AG04450 (cell line): Measurements from ENCODE around the gene CYS1. TPM values are rescaled to one million over a fixed set of nuclear protein-coding genes. Genes with fewer than 3 reads are reported as not detected.

ENCODE experiments used
- CTCF ChIA-PET: fragments of 300-600, 350-600 bp; formaldehyde crosslinking; extraction: SDS; loops from one replicate; lab custom pipeline; 2022; ENCODE audit warnings: antibody characterized with exemption, inconsistent platforms; lab: Charles Lee
- POLR2A ChIA-PET: fragments of 350-600 bp; formaldehyde crosslinking; extraction: SDS; loops from one replicate; lab custom pipeline; 2021; ENCODE audit warnings: antibody characterized with exemption, inconsistent platforms; lab: Yijun Ruan, JAX
- DNase-seq: peaks from one replicate; pipeline ENCODE4 v3.0.0-alpha.2; 2011; ENCODE audit warnings: low read depth, low spot score
- H3K27ac ChIP-seq: one replicate; pipeline ENCODE4 v1.5.1; 2012; ENCODE audit warnings: low read depth, low read length, control low read depth
- H3K27me3 ChIP-seq: one replicate; pipeline ENCODE4 v1.6.0; 2012; ENCODE audit warnings: low read length; ENCODE audit not compliant: control insufficient read depth, insufficient read depth
- H3K4me3 ChIP-seq: 2 replicates; pipeline ENCODE4 v1.5.1; 2011; ENCODE audit warnings: mild to moderate bottlenecking, low read depth, low read length, control low read depth
- H3K9me3 ChIP-seq: 2 replicates; pipeline ENCODE4 v1.5.1; 2012; ENCODE audit warnings: low read length; ENCODE audit not compliant: control insufficient read depth, insufficient read depth
- polyA plus RNA-seq: library from polyadenylated mRNA; depleted of rRNA; stranded (reverse); fragments of >200 nt; gene quantifications from 2 replicates; pipeline ENCODE4 v1.2.3, GENCODE V29; 2011
- TF ChIP-seq, protein P1 (sequence below): IDR thresholded peaks from 2 replicates; pipeline ENCODE4 v1.5.1; 2011; ENCODE audit warnings: low read depth, low read length, control low read depth, inconsistent platforms

The CYS1 gene
- polyA plus RNA-seq, 1 experiment: 0.12 TPM

DNA sequence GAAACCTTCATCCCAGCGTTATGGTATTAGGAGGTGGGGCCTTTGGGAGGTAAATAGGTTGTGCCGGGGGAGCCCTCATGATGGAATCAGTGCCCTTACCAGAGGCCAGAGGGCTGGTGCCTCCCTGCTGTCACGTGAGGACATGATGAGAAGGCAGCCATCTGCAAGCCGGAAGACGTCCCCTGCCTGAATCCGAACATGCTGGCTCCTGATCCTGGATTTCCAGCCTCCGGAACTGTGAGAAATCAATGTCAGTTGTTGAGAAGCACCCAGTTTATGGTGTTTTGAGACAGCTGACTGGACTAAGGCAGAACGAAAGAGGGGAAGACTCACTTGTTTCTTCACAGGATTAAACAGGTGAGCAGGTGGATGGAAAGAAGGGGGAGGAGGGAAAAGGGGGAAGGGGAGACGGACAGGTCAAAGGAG is 49.9 kb downstream of the CYS1 start:
- no peaks in the 10 kb centered on the region; the same call in none of the 2 replicates for H3K9me3 ChIP-seq
- ChIA-PET POLR2A (no interaction called here), CTCF (interaction anchor here (0.6 kb wide), 1 partner anchor 44 kb away, joined by 3 read pairs; no protein-coding TSS in a partner anchor)
- H3K4me3 ChIP-seq: no peak overlapping the region
- TF ChIP-seq, protein P1, sequence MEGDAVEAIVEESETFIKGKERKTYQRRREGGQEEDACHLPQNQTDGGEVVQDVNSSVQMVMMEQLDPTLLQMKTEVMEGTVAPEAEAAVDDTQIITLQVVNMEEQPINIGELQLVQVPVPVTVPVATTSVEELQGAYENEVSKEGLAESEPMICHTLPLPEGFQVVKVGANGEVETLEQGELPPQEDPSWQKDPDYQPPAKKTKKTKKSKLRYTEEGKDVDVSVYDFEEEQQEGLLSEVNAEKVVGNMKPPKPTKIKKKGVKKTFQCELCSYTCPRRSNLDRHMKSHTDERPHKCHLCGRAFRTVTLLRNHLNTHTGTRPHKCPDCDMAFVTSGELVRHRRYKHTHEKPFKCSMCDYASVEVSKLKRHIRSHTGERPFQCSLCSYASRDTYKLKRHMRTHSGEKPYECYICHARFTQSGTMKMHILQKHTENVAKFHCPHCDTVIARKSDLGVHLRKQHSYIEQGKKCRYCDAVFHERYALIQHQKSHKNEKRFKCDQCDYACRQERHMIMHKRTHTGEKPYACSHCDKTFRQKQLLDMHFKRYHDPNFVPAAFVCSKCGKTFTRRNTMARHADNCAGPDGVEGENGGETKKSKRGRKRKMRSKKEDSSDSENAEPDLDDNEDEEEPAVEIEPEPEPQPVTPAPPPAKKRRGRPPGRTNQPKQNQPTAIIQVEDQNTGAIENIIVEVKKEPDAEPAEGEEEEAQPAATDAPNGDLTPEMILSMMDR: no peak
- no peaks in the 10 kb centered on the region for H3K27me3 ChIP-seq
- DNase-seq: no peak
- no peak overlapping the region for H3K27ac ChIP-seq

- no peak overlapping the region for H3K4me3 ChIP-seq
- TF ChIP-seq, protein P1: no peak
- H3K9me3 ChIP-seq: no peaks in the 10 kb centered on the region; the same call in none of the 2 replicates
- CTCF ChIA-PET: interaction anchor here (0.6 kb wide), 1 partner anchor 44 kb away, joined by 3 read pairs; no protein-coding TSS in a partner anchor
- no peak overlapping the region for H3K27ac ChIP-seq
- DNase-seq: no peak
- no peaks in the 10 kb centered on the region for H3K27me3 ChIP-seq
- POLR2A ChIA-PET: no interaction called here
These were observed 50.4 kb downstream of the CYS1 start for GRCh38 chr2:10029875-10030223.

DNA sequence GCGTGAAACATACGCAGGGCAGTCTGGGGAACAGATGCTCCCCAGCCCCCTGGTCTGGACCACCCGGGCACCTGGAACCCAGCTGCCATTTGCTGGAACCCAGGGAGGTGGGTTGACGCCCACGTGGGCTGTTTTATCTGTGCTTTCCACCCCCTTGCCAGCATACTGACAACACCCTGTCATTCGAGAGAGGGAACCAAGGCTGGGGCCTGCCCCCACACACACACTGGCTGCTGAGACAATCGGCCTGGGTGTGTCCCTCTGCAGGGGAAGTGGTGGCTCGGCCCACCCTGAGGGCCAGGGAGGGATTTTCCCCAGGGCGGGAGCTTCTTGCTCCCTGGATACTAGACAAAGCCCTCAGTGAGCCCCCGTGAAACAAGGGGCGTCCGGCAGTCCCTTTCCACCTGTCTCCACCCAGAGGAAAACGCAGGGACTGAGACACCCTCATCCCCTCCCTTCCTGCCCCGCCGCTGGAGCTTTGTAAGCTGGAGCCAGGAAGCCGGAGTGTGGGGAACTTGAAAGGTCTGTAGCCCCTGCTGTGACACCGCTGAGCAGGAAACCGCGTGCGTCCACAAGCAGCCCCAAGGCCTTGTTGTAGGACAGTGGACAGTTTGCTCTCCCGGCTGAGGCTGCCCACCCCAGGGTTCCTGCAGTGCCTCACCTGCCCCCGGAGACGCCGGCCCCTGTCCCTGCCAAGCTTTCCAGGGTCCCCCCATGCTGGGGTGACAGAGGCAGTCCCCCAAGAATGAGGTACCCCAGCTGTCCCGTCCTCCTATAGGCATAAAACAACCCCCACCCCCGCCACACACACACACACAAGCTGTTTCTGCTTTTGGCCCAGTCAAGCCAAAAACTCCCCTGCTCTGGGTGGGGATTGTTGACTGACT is 51.0 kb downstream of the CYS1 start:
- no peaks in the 10 kb centered on the region; the same call in none of the 2 replicates for H3K9me3 ChIP-seq
- TF ChIP-seq, protein P1: no peak
- CTCF ChIA-PET: interaction anchor here (0.5 to 0.6 kb wide), 2 partner anchors 13 to 649 kb away, joined by 3 read pairs; no protein-coding TSS in a partner anchor
- POLR2A ChIA-PET: no interaction called here
- no peaks in the 10 kb centered on the region for H3K27me3 ChIP-seq
- no peak overlapping the region for H3K4me3 ChIP-seq
- no peak overlapping the region for H3K27ac ChIP-seq
- no peak for DNase-seq

DNA sequence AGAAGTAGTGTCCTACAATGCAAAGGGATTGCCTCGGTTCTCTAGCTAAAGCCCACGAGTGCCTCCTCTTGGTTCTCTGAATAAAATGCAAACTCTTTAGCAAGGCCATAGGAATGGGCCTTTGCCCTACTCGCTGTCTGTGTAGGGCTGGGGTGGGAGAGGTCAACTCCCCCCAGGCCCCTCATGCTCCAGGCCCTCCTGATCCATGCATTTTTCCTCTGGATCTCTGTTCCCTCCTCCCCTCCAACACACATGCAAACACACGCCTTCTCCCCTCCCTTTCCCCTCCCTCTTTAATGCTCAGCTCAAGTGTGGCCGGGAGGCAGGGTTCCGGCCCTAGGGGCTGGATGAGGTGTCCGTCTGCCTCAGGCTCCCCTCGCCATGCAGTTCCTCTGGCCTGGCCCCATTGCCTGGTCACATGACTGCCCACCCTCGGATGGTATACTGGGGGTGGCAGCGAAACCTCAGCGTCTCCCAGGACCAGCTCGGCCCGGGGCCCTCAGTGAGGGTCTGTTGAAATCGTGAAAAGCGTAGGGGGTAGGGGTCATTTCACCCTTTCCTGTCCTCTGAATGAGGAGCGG is 51.7 kb downstream of the CYS1 start:
- H3K27ac ChIP-seq: no peak overlapping the region
- H3K27me3 ChIP-seq: no peaks in the 10 kb centered on the region
- POLR2A ChIA-PET: no interaction called here
- TF ChIP-seq, protein P1: no peak
- no peak for DNase-seq
- H3K4me3 ChIP-seq: no peak overlapping the region
- no peaks in the 10 kb centered on the region; the same call in none of the 2 replicates for H3K9me3 ChIP-seq
- CTCF ChIA-PET: interaction anchor here (0.6 to 0.8 kb wide), 3 partner anchors 14 to 214 kb away, joined by 3 to 6 read pairs (median 4); no protein-coding TSS in a partner anchor
